Activated CD4-positive, alpha-beta T cell treated with anti-CD3 and anti-CD28 coated beads for 36 hours (primary cell): ENCODE results near the gene PLEKHB1. TPM values are rescaled to one million over a fixed set of nuclear protein-coding genes. Genes with fewer than 3 reads are reported as not detected.

Experiments
- ATAC-seq: fragments of 200-7000 bp; cut with Tn5 transposase; one replicate; pipeline ENCODE4 v1.10.0; 2021; ENCODE audit warnings: mild to moderate bottlenecking, moderate library complexity
- CTCF ChIA-PET: fragments of 350-600 bp; sonication (Branson Sonifier 250); formaldehyde crosslinking; loops from one replicate; lab custom pipeline; 2021; ENCODE audit warnings: antibody characterized with exemption; lab: Charles Lee
- POLR2A ChIA-PET: fragments of 350-600 bp; sonication (Branson Sonifier 250); formaldehyde crosslinking; loops from one replicate; lab custom pipeline; 2021; ENCODE audit warnings: antibody characterized with exemption, inconsistent platforms; lab: Charles Lee
- DNase-seq: peaks from one replicate; pipeline ENCODE4 v3.0.0-alpha.2; 2020
- H3K27ac Mint-ChIP-seq: one replicate; pipeline ENCODE4 v1.8.0; 2021; ENCODE audit warnings: mixed read lengths
- H3K27me3 Mint-ChIP-seq: one replicate; pipeline ENCODE4 v1.8.0; 2021; ENCODE audit warnings: mixed read lengths
- H3K36me3 Mint-ChIP-seq: one replicate; pipeline ENCODE4 v1.8.0; 2021; ENCODE audit warnings: low read depth, mixed read lengths
- H3K4me1 Mint-ChIP-seq: one replicate; pipeline ENCODE4 v1.8.0; 2021; ENCODE audit warnings: mixed read lengths
- H3K4me3 Mint-ChIP-seq: one replicate; pipeline ENCODE4 v1.8.0; 2021; ENCODE audit warnings: mild to moderate bottlenecking, moderate library complexity, mixed read lengths
- H3K9me3 Mint-ChIP-seq: one replicate; pipeline ENCODE4 v1.8.0; 2021; ENCODE audit warnings: low read depth, mixed read lengths
- intact Hi-C, 2 experiments: fragments of 100-400 bp; cut with DNase I in 1 of 2; cut with micrococcal nuclease in 1 of 2; formaldehyde crosslinking; loops; one replicate each; pipeline versions ENCODE4 v1.14.2 to v1.15.1; 2022 to 2024; cut with DNase I, micrococcal nuclease
- total RNA-seq, 2 experiments: library from RNA; stranded (reverse); gene quantifications; one replicate each; pipeline ENCODE4 v1.2.3, GENCODE V29; 2021

PLEKHB1 gene, protein sequence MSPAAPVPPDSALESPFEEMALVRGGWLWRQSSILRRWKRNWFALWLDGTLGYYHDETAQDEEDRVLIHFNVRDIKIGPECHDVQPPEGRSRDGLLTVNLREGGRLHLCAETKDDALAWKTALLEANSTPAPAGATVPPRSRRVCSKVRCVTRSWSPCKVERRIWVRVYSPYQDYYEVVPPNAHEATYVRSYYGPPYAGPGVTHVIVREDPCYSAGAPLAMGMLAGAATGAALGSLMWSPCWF
- total RNA-seq = 10 to 100 TPM; 10.6 to 16.2 TPM

DNA sequence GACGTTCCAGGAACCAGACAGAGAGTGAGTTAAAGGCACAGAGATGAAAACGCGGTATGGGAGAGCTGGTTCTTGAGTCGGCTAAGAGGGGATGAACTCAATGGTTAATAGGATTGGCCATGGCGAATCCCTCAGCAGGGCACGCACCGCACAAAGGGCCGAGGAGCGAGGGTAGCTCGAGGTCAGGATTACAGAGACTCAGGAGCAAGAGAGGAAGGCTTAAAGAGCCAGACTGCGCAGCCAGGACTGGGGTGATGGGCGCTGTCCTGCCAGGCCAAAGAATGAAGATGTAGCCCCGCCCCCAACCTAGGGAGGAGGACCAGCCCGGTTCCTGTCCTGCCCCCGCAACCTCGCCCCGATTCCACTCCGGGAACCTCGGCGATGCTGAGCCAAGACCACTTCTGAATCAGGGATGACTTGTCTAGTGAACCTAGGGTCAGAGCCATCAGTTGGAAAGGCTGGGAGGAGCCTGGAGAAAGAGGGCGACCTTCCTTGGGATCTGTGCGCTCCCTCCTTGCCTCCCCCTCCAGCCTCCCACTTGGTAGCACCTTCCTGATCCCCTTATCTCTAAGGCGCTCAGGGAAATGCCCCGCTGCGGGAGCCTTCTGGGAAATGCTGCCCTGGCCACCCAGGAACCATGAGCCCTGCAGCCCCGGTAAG lies at the start of gene PLEKHB1:
Gene PLEKHB1 (plus strand): TSS at position 610 of the 660 bp plus-strand sequence. CDS start 28 bp downstream, at position 638.
- CTCF ChIA-PET = interaction anchor here (0.7 to 6.7 kb wide), 5 partner anchors 14 to 295 kb away, joined by 3 to 43 read pairs (median 8); no protein-coding TSS in a partner anchor
- H3K9me3 Mint-ChIP-seq = no peaks in the 10 kb centered on the region
- no peaks in the 10 kb centered on the region for H3K27me3 Mint-ChIP-seq
- POLR2A ChIA-PET = no interaction called here
- peak within 1 kb of the TSS; percentile 75 for H3K4me3 Mint-ChIP-seq
- H3K4me1 Mint-ChIP-seq = peaks cover 15% of the 10 kb centered on the region
- no peak within 1 kb of the TSS for H3K27ac Mint-ChIP-seq
- intact Hi-C loops = no loop called here
- DNase-seq (no peak), ATAC-seq (no peak)
- H3K36me3 Mint-ChIP-seq = no peaks in the 10 kb centered on the region

DNA sequence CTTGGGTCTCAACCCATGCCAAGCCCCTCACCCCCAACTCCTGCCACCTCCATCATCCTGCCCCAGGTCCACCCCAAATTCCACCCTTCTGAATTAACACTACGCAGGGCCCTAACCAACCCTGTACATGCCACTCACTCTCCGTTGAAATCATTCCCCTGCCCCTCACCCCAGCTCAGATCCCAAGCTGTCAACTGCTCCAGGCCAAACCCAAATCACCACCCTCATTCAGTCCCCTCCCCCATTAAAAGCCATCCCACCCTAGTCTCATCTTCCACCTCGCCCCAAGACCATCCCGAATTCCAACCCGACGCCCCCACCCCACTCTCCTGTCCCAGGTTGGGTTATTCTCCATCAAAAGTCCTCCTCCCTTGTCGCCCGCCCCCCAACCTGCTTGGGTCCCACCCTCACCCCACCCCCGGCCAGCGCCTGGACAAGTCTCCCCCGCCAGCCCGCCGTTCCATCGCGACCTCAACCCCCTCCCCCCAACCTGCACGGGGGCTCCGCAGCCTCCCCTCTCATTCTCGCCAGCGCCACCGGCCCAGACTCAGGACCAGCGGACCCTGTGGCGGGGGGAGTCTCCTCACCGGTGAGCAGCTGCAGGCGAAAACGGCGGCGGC lies 48.9 kb upstream of the PLEKHB1 start:
- Mint-ChIP-seq H3K27ac (peak overlapping the region; percentile 92), H3K27me3 (no peaks in the 10 kb centered on the region), H3K36me3 (no peaks in the 10 kb centered on the region), H3K9me3 (no peaks in the 10 kb centered on the region), H3K4me3 (peak overlapping the region; percentile 87), H3K4me1 (peaks cover 34% of the 10 kb centered on the region)
- ChIA-PET POLR2A (no interaction called here), CTCF (interaction anchor here (1.5 kb wide), 1 partner anchor 28 kb away, joined by 3 read pairs; no protein-coding TSS in a partner anchor)
- DNase-seq (peak; percentile 14), ATAC-seq (no peak)
- intact Hi-C loops = loop anchor here (2.0 to 5.0 kb wide), 4 partner anchors 19 to 1350 kb away; partner anchors contain the start of genes FCHSD2 (in 1 of the 2), POLD3 (in 1 of the 2), SPCS2 (in 1 of the 2) and XRRA1 (in 1 of the 2)

DNA sequence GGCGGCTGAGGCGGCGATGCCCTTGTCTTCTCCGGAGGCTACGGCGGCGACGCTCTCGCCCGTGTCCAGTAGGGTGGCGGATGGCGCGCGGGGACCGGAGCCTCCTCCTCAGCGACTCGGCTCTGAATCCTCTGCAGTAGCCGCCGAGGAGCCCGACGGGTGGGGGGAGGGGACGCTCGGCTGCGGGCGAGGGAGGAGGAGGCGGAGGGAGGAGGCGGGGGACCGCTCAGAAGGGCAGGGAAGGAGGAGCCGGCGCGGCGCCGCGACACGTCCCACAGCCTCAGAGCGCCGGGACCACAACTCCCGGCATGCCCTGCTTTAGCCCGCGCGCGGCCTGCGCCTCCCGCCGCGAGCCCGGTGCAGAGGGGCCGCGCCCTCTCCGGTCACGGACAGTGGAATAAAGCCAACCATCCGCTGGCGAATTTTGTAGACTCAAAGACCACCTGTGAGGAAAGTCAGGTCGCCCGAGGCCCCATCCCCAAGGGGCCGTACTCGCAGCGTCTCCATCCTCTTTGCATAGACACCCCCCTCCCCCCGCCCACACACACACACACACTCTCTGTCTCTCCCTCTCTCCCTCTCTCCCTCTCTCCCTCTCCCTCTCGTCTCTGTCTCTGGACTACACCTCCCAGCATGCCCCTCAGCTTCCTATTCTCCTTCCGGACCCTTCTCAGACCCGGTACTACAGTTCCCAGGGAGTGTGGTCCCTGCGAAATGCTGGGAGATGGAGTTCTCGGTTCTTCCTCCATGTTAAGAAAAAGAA lies 48.2 kb upstream of the PLEKHB1 start, which contains the start of gene FAM168A:
Gene FAM168A (minus strand): TSS at position 157 of the 763 bp plus-strand sequence. CDS start 129,638 bp downstream, outside the sequence.
- peaks cover 34% of the 10 kb centered on the region for H3K4me1 Mint-ChIP-seq
- intact Hi-C loops = loop anchor here (1.0 to 5.0 kb wide), 17 partner anchors 19 to 1517 kb away; partner anchors contain the start of genes C2CD3 (in 2 of the 2), PPME1 (in 2 of the 2), RELT (in 2 of the 2) and COA4 (in 1 of the 2)
- ChIA-PET CTCF (interaction anchor here (0.6 to 1.8 kb wide), 8 partner anchors 28 to 1152 kb away, joined by 3 to 6 read pairs (median 3); partner anchors contain the start of gene FCHSD2), POLR2A (interaction anchor here (0.5 to 0.6 kb wide), 2 partner anchors 163 to 894 kb away, joined by 3 read pairs; partner anchors contain the start of gene RAB6A)
- peak within 1 kb of the TSS; percentile 92 for H3K27ac Mint-ChIP-seq
- peak within 1 kb of the TSS; percentile 87 for H3K4me3 Mint-ChIP-seq
- no peaks in the 10 kb centered on the region for H3K9me3 Mint-ChIP-seq
- no peaks in the 10 kb centered on the region for H3K36me3 Mint-ChIP-seq
- no peaks in the 10 kb centered on the region for H3K27me3 Mint-ChIP-seq
- DNase-seq (peak; percentile 97), ATAC-seq (peak; percentile 94)

DNA sequence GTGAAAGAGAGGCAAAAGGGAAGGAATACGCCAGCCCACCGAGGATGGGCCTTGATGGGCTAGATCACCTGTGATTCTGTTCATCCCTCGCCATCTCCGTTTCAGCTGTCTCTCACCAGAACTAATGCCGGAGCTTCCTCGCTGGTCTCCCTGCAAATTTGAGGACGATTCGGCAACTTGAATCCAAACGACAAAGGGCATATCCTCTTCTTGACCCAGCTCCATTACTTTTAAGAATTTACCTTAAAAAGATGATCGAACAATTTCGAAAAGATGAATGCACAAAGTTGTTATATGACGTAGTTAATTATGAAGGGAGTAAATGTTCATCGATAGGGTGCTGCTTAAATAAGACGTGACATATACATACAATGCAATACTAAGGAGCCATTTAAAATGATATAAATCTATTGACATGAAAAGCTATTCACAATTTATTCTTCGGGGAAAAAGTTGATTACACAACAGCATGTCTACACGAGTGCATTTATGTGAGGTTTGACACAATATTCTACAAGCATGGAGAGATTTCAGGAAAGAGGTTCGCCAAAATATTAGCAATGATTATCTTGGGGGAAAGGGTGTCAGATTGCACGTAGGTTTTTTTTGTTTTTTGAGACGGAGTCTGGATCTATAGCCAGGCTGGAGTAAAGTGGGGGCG lies 47.5 kb upstream of the PLEKHB1 start:
- intact Hi-C loops = loop anchor here (1.0 to 5.0 kb wide), 16 partner anchors 21 to 1518 kb away; partner anchors contain the start of genes C2CD3 (in 2 of the 2), PPME1 (in 2 of the 2), RELT (in 2 of the 2) and COA4 (in 1 of the 2)
- Mint-ChIP-seq H3K4me3 (peak overlapping the region; percentile 87), H3K36me3 (no peaks in the 10 kb centered on the region), H3K9me3 (no peaks in the 10 kb centered on the region), H3K27me3 (no peaks in the 10 kb centered on the region), H3K27ac (peak overlapping the region; percentile 92), H3K4me1 (peaks cover 34% of the 10 kb centered on the region)
- ChIA-PET CTCF (interaction anchor here (0.6 to 1.8 kb wide), 9 partner anchors 27 to 1151 kb away, joined by 3 to 6 read pairs (median 3); partner anchors contain the start of gene FCHSD2), POLR2A (no interaction called here)
- no peak for DNase-seq
- ATAC-seq = no peak

DNA sequence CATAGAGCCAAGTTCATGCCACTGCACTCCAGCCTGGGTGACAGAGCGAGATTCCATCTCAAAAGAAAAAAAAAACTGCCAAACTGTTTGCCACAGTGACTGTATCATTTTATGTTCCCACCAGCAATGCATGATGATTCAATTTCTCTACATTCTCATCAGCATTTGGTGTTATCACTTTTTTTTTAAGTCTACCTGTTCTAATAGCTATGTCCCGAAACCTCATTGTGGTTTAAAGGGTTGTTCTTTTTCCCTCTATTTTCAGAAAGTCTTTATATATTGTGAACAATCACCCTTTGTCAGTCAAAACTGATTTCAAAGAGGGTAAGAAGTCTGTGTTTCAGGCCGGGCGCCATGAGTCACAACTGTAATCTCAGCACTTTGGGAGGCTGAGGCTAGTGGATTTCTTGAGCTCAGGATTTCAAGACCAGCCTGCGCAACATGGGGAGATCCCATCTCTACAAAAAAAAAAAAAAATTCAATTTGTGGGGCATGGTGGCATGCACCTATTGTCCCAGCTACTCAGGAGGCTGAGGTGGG lies 33.7 kb upstream of the PLEKHB1 start:
- ATAC-seq = no peak
- H3K4me1 Mint-ChIP-seq = no peaks in the 10 kb centered on the region
- H3K27me3 Mint-ChIP-seq = peaks cover 5% of the 10 kb centered on the region
- no peak overlapping the region for H3K27ac Mint-ChIP-seq
- no peak for DNase-seq
- no peak overlapping the region for H3K4me3 Mint-ChIP-seq
- no peaks in the 10 kb centered on the region for H3K9me3 Mint-ChIP-seq
- ChIA-PET POLR2A (no interaction called here), CTCF (interaction anchor here (0.6 to 1.2 kb wide), 3 partner anchors 13 to 234 kb away, joined by 3 to 4 read pairs (median 4); no protein-coding TSS in a partner anchor)
- H3K36me3 Mint-ChIP-seq = no peaks in the 10 kb centered on the region
- intact Hi-C loops = loop anchor here in 1 of 2 experiments (5.0 kb wide), 1 partner anchor 210 kb away; no protein-coding TSS in a partner anchor

DNA sequence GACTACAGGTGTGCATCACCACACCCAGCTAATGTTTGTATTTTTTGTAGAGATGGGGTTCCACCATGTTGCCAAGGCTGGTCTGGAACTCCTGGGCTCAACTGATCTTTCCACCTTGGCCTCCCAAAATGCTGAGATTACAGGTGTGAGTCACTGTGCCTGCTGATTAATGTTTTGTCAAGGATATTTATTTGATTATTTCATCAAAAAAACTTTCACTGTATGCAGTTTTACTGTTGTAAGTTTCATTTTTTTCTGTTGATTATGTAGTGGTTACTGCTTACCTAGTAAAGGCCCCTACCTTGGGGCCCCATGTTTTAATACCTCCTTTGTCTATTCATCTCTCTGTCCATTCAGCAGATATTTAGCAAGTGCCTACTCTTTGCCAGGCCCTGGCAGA lies 31.8 kb upstream of the PLEKHB1 start:
- no peaks in the 10 kb centered on the region for H3K36me3 Mint-ChIP-seq
- DNase-seq (no peak), ATAC-seq (no peak)
- no peaks in the 10 kb centered on the region for H3K4me1 Mint-ChIP-seq
- H3K9me3 Mint-ChIP-seq = no peaks in the 10 kb centered on the region
- intact Hi-C loops = loop anchor here in 1 of 2 experiments (5.0 kb wide), 1 partner anchor 212 kb away; no protein-coding TSS in a partner anchor
- H3K27ac Mint-ChIP-seq = no peak overlapping the region
- H3K27me3 Mint-ChIP-seq = peaks cover 2% of the 10 kb centered on the region
- CTCF ChIA-PET = interaction anchor here (0.8 kb wide), 1 partner anchor 47 kb away, joined by 3 read pairs; no protein-coding TSS in a partner anchor
- POLR2A ChIA-PET = no interaction called here
- H3K4me3 Mint-ChIP-seq = no peak overlapping the region

DNA sequence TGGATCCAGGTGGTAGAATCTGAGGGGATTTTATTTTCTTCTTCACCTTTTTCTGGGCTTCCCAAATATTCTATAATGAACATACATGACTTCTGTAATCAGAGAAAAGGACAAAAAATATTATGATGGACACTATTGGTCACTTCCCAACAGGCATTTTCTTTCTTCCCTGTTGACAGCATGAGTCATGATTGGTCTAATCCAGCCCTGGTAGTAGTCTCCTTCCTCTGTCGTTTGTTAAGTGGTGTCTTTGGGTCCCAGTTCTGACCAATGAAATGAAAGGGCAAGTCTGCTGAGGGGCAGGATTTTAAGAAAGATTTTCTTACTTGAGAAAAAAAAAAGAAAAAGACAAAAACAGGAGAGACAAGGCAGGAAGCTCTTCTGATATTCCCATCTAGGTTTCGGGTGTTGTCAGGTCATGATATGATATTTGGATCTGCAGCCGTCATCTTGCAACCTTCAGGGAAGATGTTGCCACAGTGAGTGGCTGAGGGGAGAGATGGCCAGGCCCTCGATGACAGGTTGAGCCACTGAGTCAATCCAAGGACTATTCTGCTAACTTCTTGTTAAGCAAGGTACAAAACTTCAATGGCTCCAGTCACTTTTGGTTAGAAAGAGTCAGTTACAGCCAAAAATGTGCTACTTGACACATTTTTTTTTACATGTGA lies 23.3 kb upstream of the PLEKHB1 start:
- Mint-ChIP-seq H3K36me3 (no peaks in the 10 kb centered on the region), H3K27me3 (peaks cover 8% of the 10 kb centered on the region), H3K4me1 (no peaks in the 10 kb centered on the region), H3K27ac (no peak overlapping the region), H3K4me3 (no peak overlapping the region), H3K9me3 (no peaks in the 10 kb centered on the region)
- ATAC-seq (no peak), DNase-seq (no peak)
- intact Hi-C loops = loop anchor here in 1 of 2 experiments (10.0 kb wide), 1 partner anchor 312 kb away; no protein-coding TSS in a partner anchor
- POLR2A ChIA-PET = no interaction called here
- CTCF ChIA-PET = interaction anchor here (0.5 to 11.0 kb wide), 3 partner anchors 39 to 273 kb away, joined by 3 to 218 read pairs (median 3); no protein-coding TSS in a partner anchor

DNA sequence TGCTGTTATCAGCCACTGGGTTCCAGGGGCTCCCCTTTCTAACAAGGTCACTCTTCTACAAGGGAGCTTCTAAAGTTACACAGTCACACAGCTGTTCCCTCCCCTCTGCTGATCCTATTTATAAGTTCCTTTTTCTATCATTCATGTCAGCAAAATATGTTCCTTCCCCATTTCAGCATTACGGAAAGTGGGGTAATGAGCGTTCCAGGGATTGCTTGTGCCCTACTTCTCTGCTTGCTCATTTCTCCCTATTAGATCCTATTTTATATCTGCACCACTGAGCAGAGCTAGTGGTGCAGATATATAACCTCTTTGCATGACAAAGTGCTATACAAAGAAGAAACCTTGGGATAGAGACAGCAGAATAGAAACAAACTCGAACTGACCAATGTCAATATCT lies 22.7 kb upstream of the PLEKHB1 start:
- Mint-ChIP-seq H3K4me3 (no peak overlapping the region), H3K27ac (no peak overlapping the region), H3K9me3 (no peaks in the 10 kb centered on the region), H3K36me3 (no peaks in the 10 kb centered on the region), H3K4me1 (no peaks in the 10 kb centered on the region), H3K27me3 (peaks cover 8% of the 10 kb centered on the region)
- CTCF ChIA-PET = interaction anchor here (0.5 to 11.0 kb wide), 6 partner anchors 12 to 274 kb away, joined by 3 to 218 read pairs (median 4); no protein-coding TSS in a partner anchor
- POLR2A ChIA-PET = no interaction called here
- intact Hi-C loops = loop anchor here in 1 of 2 experiments (10.0 kb wide), 1 partner anchor 311 kb away; no protein-coding TSS in a partner anchor
- DNase-seq (no peak), ATAC-seq (no peak)

DNA sequence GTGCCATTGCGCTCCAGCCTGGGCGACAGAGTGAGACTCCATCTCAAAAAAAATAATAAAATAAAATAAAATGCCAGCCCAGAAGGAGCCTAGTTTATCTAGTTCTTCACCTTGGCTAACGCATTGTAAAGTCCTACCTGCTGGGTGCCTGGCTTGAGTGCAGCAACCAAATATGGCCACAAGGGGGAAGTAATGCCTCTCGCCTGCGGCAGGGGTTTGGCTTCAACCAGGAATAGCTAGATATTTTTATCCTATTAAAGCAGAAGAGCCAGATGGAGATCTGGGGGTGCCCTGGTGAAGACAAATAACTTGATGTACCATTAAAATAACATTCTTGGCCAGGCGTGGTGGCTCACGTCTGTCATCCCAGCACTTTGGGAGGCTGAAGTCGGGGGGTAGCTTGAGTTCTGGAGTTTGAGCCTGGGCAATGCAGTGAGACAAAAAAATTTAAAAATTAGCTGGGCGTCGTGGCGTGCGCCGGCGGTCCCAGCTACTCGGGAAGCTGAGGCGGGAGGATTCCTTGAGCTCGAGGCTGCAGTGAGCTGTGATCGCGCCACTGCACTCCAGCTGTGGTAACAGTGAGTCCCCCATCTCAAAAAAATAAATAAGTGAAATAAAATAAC lies 20.6 kb upstream of the PLEKHB1 start:
- Mint-ChIP-seq H3K4me3 (no peak overlapping the region), H3K9me3 (no peaks in the 10 kb centered on the region), H3K27ac (no peak overlapping the region), H3K36me3 (no peaks in the 10 kb centered on the region), H3K27me3 (peaks cover 8% of the 10 kb centered on the region), H3K4me1 (no peaks in the 10 kb centered on the region)
- DNase-seq (peak; percentile 81), ATAC-seq (peak; percentile 91)
- intact Hi-C loops = loop anchor here (1.0 to 10.0 kb wide), 3 partner anchors 35 to 309 kb away; no protein-coding TSS in a partner anchor
- ChIA-PET POLR2A (interaction anchor here (0.5 to 1.2 kb wide), 3 partner anchors 34 to 245 kb away, joined by 3 to 4 read pairs (median 3); no protein-coding TSS in a partner anchor), CTCF (interaction anchor here (0.5 to 11.0 kb wide), 54 partner anchors 9 to 1318 kb away, joined by 3 to 218 read pairs (median 4); partner anchors contain the start of genes FAM168A, MRPL48 and PLEKHB1)
